ENCODE results near the gene RFNG. TPM values are rescaled to one million over a fixed set of nuclear protein-coding genes. Genes with fewer than 3 reads are reported as not detected.

The RFNG gene
- total RNA-seq, 8 experiments from 2014 or later: 19.3 to 38.6 (median 28.5) TPM

DNA sequence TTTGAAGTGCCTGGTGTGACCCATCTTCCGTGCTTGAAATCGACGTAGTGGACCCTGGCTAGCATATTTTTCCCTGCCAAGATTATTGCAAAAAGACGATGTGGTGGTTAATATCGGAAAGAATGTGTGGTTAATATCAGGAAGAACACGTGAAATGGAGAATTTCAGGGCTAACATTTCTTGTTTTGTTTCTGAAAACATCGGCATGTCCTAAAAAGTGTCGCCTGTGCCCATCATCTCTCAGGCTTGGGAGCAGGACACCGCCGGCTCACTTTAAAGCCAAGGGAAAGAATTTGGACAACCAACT, 13.8 kb downstream of the RFNG start:
- WGBS, 10 experiments: 0 to 41% (median 14%) methylated on average over 1 to 7 of the region's 10 CpGs; no CpG with 5 or more reads in 4 of the 10 experiments
- Histone ChIP-seq H3K4me1 (replicated peaks in 1 of 2) (peaks cover 7 to 14% of the 10 kb centered on the region in 2 donors), H3K4me3 (peak overlapping the region; percentile 60 to 84 (median 64)), H3K27ac (no peak overlapping the region)
- in situ Hi-C loops (cut with MboI; ENCODE audit: low pct_unique_long_range_greater_than_20kb in 2 of 9, low sequenced_read_pairs in 9 of 9, unreplicated experiment in 9 of 9): loop anchor here in 5 of 9 experiments (10.0 to 25.0 kb wide), 3 partner anchors 99 to 124 kb away; no protein-coding TSS in a partner anchor
- ATAC-seq (replicated peaks in 6 of 8): no peak

GRCh38 chr17:82037092-82037888, 14.3 kb downstream of the RFNG start, which contains the start of gene DCXR:
Gene DCXR (minus strand): TSS chr17:82037697. CDS start chr17:82037682, 15 bp downstream.
- peak; percentile 89 to 96 (median 92) for ATAC-seq (replicated peaks in 6 of 8)
- H3K27ac ChIP-seq: peak within 1 kb of the TSS; percentile 78 to 81
- H3K4me3 ChIP-seq: peak within 1 kb of the TSS; percentile 60 to 84 (median 64)
- in situ Hi-C loops (cut with MboI; ENCODE audit: low pct_unique_long_range_greater_than_20kb in 2 of 9, low sequenced_read_pairs in 9 of 9, unreplicated experiment in 9 of 9): loop anchor here in 5 of 9 experiments (10.0 to 25.0 kb wide), 3 partner anchors 100 to 125 kb away; no protein-coding TSS in a partner anchor
- WGBS, 10 experiments: 0% methylated on average over 2 to 3 of the region's 92 CpGs; no CpG with 5 or more reads in 8 of the 10 experiments
- peaks cover 12 to 17% of the 10 kb centered on the region in 2 donors for H3K4me1 ChIP-seq (replicated peaks in 1 of 2)

GRCh38 chr17:82036634-82037091, 14.9 kb downstream of the RFNG start:
- peak overlapping the region; percentile 78 to 81 for H3K27ac ChIP-seq
- H3K4me1 ChIP-seq (replicated peaks in 1 of 2): peaks cover 13 to 17% of the 10 kb centered on the region in 2 donors
- 0 to 31% methylated on average over 1 to 7 of the region's 23 CpGs; no CpG with 5 or more reads in 8 of the 10 experiments for WGBS, 10 experiments
- in situ Hi-C loops (cut with MboI; ENCODE audit: low pct_unique_long_range_greater_than_20kb in 2 of 9, low sequenced_read_pairs in 9 of 9, unreplicated experiment in 9 of 9): loop anchor here in 5 of 9 experiments (10.0 to 25.0 kb wide), 3 partner anchors 101 to 126 kb away; no protein-coding TSS in a partner anchor
- peak in 1 of 8 experiments; percentile 0 for ATAC-seq (replicated peaks in 6 of 8)
- peak overlapping the region; percentile 60 to 84 (median 64) for H3K4me3 ChIP-seq

- Histone ChIP-seq H3K27ac (no peak overlapping the region), H3K4me1 (replicated peaks in 1 of 2) (peaks cover 13 to 17% of the 10 kb centered on the region in 2 donors), H3K4me3 (peak overlapping the region; percentile 60 to 84 (median 64))
- ATAC-seq (replicated peaks in 6 of 8): no peak
- in situ Hi-C loops (cut with MboI; ENCODE audit: low pct_unique_long_range_greater_than_20kb in 2 of 9, low sequenced_read_pairs in 9 of 9, unreplicated experiment in 9 of 9): loop anchor here in 5 of 9 experiments (10.0 to 25.0 kb wide), 3 partner anchors 101 to 126 kb away; no protein-coding TSS in a partner anchor
- WGBS, 10 experiments: 81 to 100% (median 94%) methylated on average over 1 to 6 of the region's 20 CpGs; no CpG with 5 or more reads in 5 of the 10 experiments
Observed at GRCh38 chr17:82035956-82036633, 15.5 kb downstream of the RFNG start.

- Histone ChIP-seq H3K4me1 (replicated peaks in 1 of 2) (peaks cover 13 to 17% of the 10 kb centered on the region in 2 donors), H3K27ac (no peak overlapping the region), H3K4me3 (no peak overlapping the region)
- in situ Hi-C loops (cut with MboI; ENCODE audit: low pct_unique_long_range_greater_than_20kb in 2 of 9, low sequenced_read_pairs in 9 of 9, unreplicated experiment in 9 of 9): loop anchor here in 5 of 9 experiments (10.0 to 25.0 kb wide), 3 partner anchors 102 to 127 kb away; no protein-coding TSS in a partner anchor
- ATAC-seq (replicated peaks in 6 of 8): no peak
- 60 to 100% (median 91%) methylated on average over 1 to 3 of the region's 8 CpGs; no CpG with 5 or more reads in 6 of the 10 experiments for WGBS, 10 experiments
Observed at GRCh38 chr17:82035488-82035887, 16.1 kb downstream of the RFNG start.

DNA sequence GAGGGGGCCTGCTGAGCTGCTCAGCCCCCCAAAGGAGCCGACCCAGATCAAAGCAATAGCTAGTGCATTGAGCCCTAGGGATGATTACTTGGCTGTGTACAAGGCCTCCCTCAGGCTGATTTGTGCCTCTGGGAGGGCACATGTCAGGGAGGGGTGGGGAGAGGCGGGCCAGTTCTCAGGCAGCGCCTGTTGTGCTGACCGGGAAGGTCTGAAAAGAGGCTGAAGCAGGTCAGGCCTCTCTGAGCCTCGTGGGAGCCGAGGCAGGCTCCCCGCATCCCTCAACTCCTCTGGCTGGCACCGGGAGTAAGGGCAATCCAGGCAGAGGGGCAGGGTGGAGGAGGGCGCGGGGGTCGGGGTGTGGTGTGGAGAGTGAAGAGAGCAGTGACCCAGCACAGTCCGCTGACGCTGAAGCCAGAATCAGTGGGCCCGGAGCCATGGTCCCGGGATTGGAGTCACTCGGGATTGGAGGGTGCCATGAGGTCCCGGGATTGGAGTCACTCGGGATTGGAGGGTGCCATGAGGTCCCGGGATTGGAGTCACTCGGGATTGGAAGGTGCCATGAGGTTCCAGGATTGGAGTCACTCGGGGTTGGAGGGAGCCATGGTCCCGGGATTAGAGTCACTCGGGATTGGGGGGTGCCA, 17.1 kb downstream of the RFNG start:
- in situ Hi-C loops (cut with MboI; ENCODE audit: low pct_unique_long_range_greater_than_20kb in 2 of 9, low sequenced_read_pairs in 9 of 9, unreplicated experiment in 9 of 9): loop anchor here in 5 of 9 experiments (10.0 to 25.0 kb wide), 3 partner anchors 103 to 128 kb away; no protein-coding TSS in a partner anchor
- no peak overlapping the region for H3K4me3 ChIP-seq
- no peak overlapping the region for H3K27ac ChIP-seq
- peaks cover 20 to 22% of the 10 kb centered on the region in 2 donors for H3K4me1 ChIP-seq (replicated peaks in 1 of 2)
- no peak for ATAC-seq (replicated peaks in 6 of 8)
- WGBS, 10 experiments: 20 to 77% (median 70%) methylated on average over 1 to 5 of the region's 23 CpGs; no CpG with 5 or more reads in 5 of the 10 experiments

DNA sequence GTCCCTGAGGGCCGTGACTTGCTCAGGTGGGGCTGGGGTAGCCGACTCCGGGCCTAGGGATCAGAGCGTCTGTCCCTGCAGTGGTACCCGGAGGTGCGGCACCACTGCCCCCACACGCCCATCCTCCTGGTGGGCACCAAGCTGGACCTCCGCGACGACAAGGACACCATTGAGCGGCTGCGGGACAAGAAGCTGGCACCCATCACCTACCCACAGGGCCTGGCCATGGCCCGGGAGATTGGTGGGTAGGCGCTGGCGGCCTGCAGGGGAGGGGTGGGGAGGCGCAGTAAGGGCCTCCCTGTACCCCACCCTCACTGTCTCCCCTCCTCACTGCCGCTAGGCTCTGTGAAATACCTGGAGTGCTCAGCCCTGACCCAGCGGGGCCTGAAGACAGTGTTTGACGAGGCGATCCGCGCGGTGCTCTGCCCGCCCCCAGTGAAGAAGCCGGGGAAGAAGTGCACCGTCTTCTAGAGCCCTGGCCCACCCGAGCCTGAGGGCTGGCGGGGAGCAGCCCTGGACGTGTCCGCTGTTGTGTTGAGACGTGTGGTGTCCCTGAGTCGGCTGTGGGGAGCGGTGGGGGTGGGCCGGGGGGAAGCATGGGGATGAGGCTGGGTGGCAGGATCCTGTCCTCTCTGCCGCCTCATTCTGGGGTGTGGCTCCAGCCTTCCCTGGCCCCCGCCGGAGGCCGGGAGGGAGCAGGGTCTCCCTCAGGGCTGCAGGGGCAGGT, 18.1 kb downstream of the RFNG start:
- 91% methylated on average over 11 of the region's 38 CpGs; no CpG with 5 or more reads in 9 of the 10 experiments for WGBS, 10 experiments
- in situ Hi-C loops (cut with MboI; ENCODE audit: low pct_unique_long_range_greater_than_20kb in 2 of 9, low sequenced_read_pairs in 9 of 9, unreplicated experiment in 9 of 9): loop anchor here in 5 of 9 experiments (10.0 to 25.0 kb wide), 3 partner anchors 104 to 129 kb away; no protein-coding TSS in a partner anchor
- Histone ChIP-seq H3K27ac (no peak overlapping the region), H3K4me3 (no peak overlapping the region), H3K4me1 (replicated peaks in 1 of 2) (peaks cover 20 to 22% of the 10 kb centered on the region in 2 donors)
- ATAC-seq (replicated peaks in 6 of 8): no peak

DNA sequence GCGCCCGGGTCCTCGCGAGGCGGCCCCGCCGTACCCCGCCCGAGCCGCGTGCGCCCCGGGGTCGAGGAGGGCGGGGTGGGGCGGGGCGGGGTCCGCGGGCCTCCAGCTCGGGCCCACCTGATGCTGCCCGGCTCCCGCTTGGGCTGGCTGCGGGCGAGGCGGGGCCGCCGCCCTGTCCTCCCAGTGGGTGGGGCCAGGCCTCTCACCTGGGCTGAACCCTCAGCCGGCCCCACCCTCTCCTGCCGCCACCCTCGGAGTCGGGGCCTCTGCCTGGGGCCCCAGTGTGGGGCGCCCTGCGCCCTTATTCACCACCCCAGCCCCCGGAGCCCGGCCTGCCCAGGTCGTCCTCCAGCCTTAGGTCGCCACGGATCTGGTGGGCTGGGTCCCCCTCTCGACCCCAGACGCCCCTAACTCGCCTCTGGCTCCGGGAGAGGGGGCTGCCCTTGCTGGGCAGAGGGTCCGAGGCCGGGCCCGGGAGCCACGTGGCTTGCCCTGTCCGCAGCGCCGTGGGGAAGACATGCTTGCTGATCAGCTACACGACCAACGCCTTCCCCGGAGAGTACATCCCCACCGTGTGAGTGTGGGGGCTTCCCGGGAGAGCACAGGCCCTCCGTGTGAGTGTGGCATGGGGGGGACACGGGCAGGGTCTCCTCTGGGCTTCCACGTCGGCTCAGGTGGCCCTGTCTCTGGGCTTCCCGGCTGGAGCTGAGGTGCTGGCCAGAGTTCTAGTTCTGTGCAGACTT, 19.6 kb downstream of the RFNG start:
- peak in 7 of 8 experiments; percentile 2 to 48 (median 38) for ATAC-seq (replicated peaks in 6 of 8)
- H3K4me1 ChIP-seq (replicated peaks in 1 of 2): peaks cover 20 to 22% of the 10 kb centered on the region in 2 donors

GRCh38 chr17:82031303-82031884, 20.2 kb downstream of the RFNG start, which contains the start of gene RAC3:
Gene RAC3 (plus strand): TSS chr17:82031678. CDS start chr17:82031762, 84 bp downstream.
- in situ Hi-C loops (cut with MboI; ENCODE audit: low pct_unique_long_range_greater_than_20kb in 2 of 9, low sequenced_read_pairs in 9 of 9, unreplicated experiment in 9 of 9): loop anchor here in 5 of 9 experiments (10.0 to 25.0 kb wide), 3 partner anchors 106 to 131 kb away; no protein-coding TSS in a partner anchor
- no CpG with 5 or more reads among the region's 96 CpGs for WGBS, 10 experiments
- ATAC-seq (replicated peaks in 6 of 8): peak; percentile 42 to 66 (median 54)
- Histone ChIP-seq H3K27ac (peak within 1 kb of the TSS; percentile 71 to 76), H3K4me1 (replicated peaks in 1 of 2) (peaks cover 17 to 19% of the 10 kb centered on the region in 2 donors), H3K4me3 (peak within 1 kb of the TSS; percentile 46 to 91 (median 57))

More for the DNA sequence above, 19.6 kb downstream of the RFNG start:
- 0 to 30% methylated on average over 2 to 5 of the region's 59 CpGs; no CpG with 5 or more reads in 8 of the 10 experiments for WGBS, 10 experiments
- in situ Hi-C loops (cut with MboI; ENCODE audit: low pct_unique_long_range_greater_than_20kb in 2 of 9, low sequenced_read_pairs in 9 of 9, unreplicated experiment in 9 of 9): loop anchor here in 5 of 9 experiments (10.0 to 25.0 kb wide), 3 partner anchors 105 to 130 kb away; no protein-coding TSS in a partner anchor
- H3K4me3 ChIP-seq: peak overlapping the region; percentile 46 to 91 (median 57)
- H3K27ac ChIP-seq: peak overlapping the region; percentile 71 to 76

DNA sequence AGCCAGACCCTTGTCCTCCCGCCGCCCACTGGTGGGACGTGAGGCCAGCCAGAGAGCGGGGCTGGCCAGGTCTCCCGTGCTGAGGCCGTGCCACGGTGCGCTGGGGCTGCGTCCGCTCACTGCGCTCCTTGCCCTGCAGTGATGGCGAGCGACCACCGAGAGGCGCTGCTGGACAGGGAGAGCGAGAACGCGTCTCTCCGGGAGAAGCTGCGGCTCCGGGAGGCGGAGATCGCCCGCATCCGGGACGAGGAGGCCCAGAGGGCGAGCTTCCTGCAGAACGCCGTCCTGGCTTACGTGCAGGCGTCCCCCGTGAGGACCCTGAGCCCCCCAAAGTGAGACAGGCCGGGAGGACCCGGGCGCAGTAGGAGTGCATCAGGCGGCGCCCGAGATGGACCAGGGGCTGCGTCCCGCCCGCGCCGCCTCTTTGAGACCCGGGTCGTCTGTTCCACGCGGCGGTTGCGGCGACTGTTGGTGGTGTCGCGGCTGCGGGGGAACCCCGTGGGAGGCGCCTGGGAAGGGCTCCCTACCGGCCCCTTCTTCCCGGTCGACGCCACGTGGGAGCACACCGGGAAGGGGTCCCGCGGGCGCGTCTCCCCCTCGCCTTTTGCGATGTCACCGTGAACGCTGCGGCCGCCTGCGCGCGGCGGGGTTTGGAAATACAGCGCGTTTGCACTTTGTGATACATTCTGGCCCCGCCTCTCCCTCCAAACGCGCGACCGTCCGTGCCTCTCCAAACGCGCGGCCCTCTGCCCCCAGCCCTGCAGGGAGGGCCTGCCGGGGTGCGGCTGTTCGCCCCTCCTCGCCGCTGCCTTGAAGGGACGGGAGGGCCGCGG, 20.9 kb downstream of the RFNG start:
- peaks cover 14 to 16% of the 10 kb centered on the region in 2 donors for H3K4me1 ChIP-seq (replicated peaks in 1 of 2)
- H3K27ac ChIP-seq: peak overlapping the region; percentile 71 to 76
- peak; percentile 62 to 77 (median 66) for ATAC-seq (replicated peaks in 6 of 8)
- WGBS, 10 experiments: 0 to 8% methylated on average over 8 to 15 of the region's 94 CpGs; no CpG with 5 or more reads in 8 of the 10 experiments
- peak overlapping the region; percentile 46 to 91 (median 57) for H3K4me3 ChIP-seq
- in situ Hi-C loops (cut with MboI; ENCODE audit: low pct_unique_long_range_greater_than_20kb in 2 of 9, low sequenced_read_pairs in 9 of 9, unreplicated experiment in 9 of 9): loop anchor here in 5 of 9 experiments (10.0 to 25.0 kb wide), 3 partner anchors 107 to 132 kb away; no protein-coding TSS in a partner anchor

Measured in motor neuron (in vitro differentiated cells).